H1 (cell line): Measurements from ENCODE around the gene BCL2. TPM values are rescaled to one million over a fixed set of nuclear protein-coding genes. Genes with fewer than 3 reads are reported as not detected.

Experiments
- CTCF ChIA-PET: fragments of 300-600 bp; sonication (Branson Sonifier 250); formaldehyde crosslinking; loops from one replicate; lab custom pipeline; 2021; ENCODE audit not compliant: partially characterized antibody; lab: Charles Lee
- POLR2A ChIA-PET: fragments of 300-600 bp; sonication (Branson Sonifier 250); formaldehyde crosslinking; loops from one replicate; lab custom pipeline; 2021; ENCODE audit warnings: inconsistent platforms; ENCODE audit not compliant: partially characterized antibody; lab: Charles Lee
- DNase-seq, 2 experiments: peaks; one replicate each; pipeline versions ENCODE4 v3.0.0 to v3.0.0-alpha.2; 2010 to 2022; ENCODE audit warnings: low spot score in 2 of 2, low read depth in 1 of 2, mixed read lengths in 1 of 2
- FAIRE-seq: peaks from 2 replicates; lab custom pipeline; 2011; peaks lifted over from hg19 to GRCh38; lab: Jason Lieb, UNC
- H2AFZ ChIP-seq: 2 replicates; pipeline ENCODE4 v1.8.1; 2012; ENCODE audit warnings: low read length, inconsistent platforms
- H2AK5ac ChIP-seq: 2 replicates; pipeline ENCODE4 v1.6.1; 2013; ENCODE audit warnings: low read depth, low read length
- H2BK120ac ChIP-seq: replicated peaks from 2 replicates; pipeline ENCODE3; 2013; ENCODE audit warnings: low read depth, low read length, inconsistent platforms
- H2BK12ac ChIP-seq: 2 replicates; pipeline ENCODE4 v1.6.1; 2013; ENCODE audit warnings: low read depth, low read length
- H2BK15ac ChIP-seq: 2 replicates; pipeline ENCODE4 v1.6.1; 2013; ENCODE audit warnings: low read length
- H2BK20ac ChIP-seq: 2 replicates; pipeline ENCODE4 v1.6.1; 2013; ENCODE audit warnings: low read length
- H2BK5ac ChIP-seq: 2 replicates; pipeline ENCODE4 v1.6.1; 2013; ENCODE audit warnings: low read depth, low read length
- H3K14ac ChIP-seq: 2 replicates; pipeline ENCODE4 v1.6.1; 2013; ENCODE audit warnings: inconsistent platforms; ENCODE audit not compliant: insufficient read length
- H3K18ac ChIP-seq: 2 replicates; pipeline ENCODE4 v1.6.1; 2013; ENCODE audit warnings: low read length; ENCODE audit errors: extremely low read depth
- H3K23ac ChIP-seq: 2 replicates; pipeline ENCODE4 v1.6.1; 2013; ENCODE audit warnings: inconsistent platforms; ENCODE audit not compliant: insufficient read length
- H3K23me2 ChIP-seq: 2 replicates; pipeline ENCODE4 v1.6.1; 2013; ENCODE audit warnings: low read depth, low read length
- H3K27ac ChIP-seq: 2 replicates; pipeline ENCODE4 v1.6.1; 2011; ENCODE audit warnings: low read depth, low read length, inconsistent platforms
- H3K27me3 ChIP-seq, 4 experiments: replicated peaks in 1 of 4; 1 replicate in 1 of 4; 2 replicates in 3 of 4; pipeline versions ENCODE4 v1.6.1 to v1.8.1; 2011 to 2013; ENCODE audit warnings: low read length in 3 of 4, mild to moderate bottlenecking in 3 of 4, inconsistent platforms in 2 of 4, mixed read lengths in 2 of 4, moderate library complexity in 1 of 4; ENCODE audit not compliant: control insufficient read depth in 3 of 4, insufficient read depth in 3 of 4; ENCODE audit errors: extremely low read depth in 1 of 4
- H3K36me3 ChIP-seq, 4 experiments: 2 replicates each; pipeline versions ENCODE4 v1.6.1 to v1.8.1; 2011 to 2013; ENCODE audit warnings: mild to moderate bottlenecking in 4 of 4, low read length in 3 of 4, moderate library complexity in 2 of 4, control low read depth in 1 of 4, inconsistent platforms in 1 of 4; ENCODE audit not compliant: insufficient read depth in 4 of 4, control insufficient read depth in 2 of 4
- H3K4ac ChIP-seq: replicated peaks from 2 replicates; pipeline ENCODE3; 2013; ENCODE audit warnings: low read length, low read depth, mixed read lengths, inconsistent platforms; ENCODE audit not compliant: insufficient read length
- H3K4me1 ChIP-seq, 4 experiments: replicated peaks in 1 of 4; 1 replicate in 1 of 4; 2 replicates in 3 of 4; pipeline versions ENCODE4 v1.6.1 to v1.8.1; 2011 to 2013; ENCODE audit warnings: low read length in 3 of 4, inconsistent platforms in 2 of 4, mixed read lengths in 1 of 4; ENCODE audit not compliant: insufficient read depth in 4 of 4, control insufficient read depth in 3 of 4
- H3K4me2 ChIP-seq, 2 experiments: 2 replicates each; pipeline versions ENCODE4 v1.6.1 to v1.8.1; 2011 to 2013; ENCODE audit warnings: low read depth in 2 of 2, low read length in 2 of 2, control low read depth in 1 of 2, inconsistent platforms in 1 of 2, mild to moderate bottlenecking in 1 of 2; ENCODE audit not compliant: insufficient read depth in 1 of 2
- H3K4me3 ChIP-seq, 4 experiments: fragments of 200-600, 300-600 bp in 1 of 4; sonication (generic), shearing (Covaris generic), sonication (Bioruptor Twin) in 1 of 4; 2 replicates each; pipeline versions ENCODE4 v1.5.1 to v1.8.1; 2011 to 2016; ENCODE audit warnings: low read length in 4 of 4, low read depth in 3 of 4, control low read depth in 2 of 4, inconsistent platforms in 2 of 4, mild to moderate bottlenecking in 2 of 4, mixed read lengths in 1 of 4, moderate library complexity in 1 of 4; ENCODE audit not compliant: insufficient read depth in 2 of 4; ENCODE audit errors: extremely low read depth in 1 of 4
- H3K56ac ChIP-seq: replicated peaks from 2 replicates; pipeline ENCODE3; 2013; ENCODE audit warnings: low read depth, mild to moderate bottlenecking, mixed read lengths, low read length, inconsistent platforms; ENCODE audit not compliant: insufficient read length
- H3K79me1 ChIP-seq: 2 replicates; pipeline ENCODE4 v1.6.1; 2013; ENCODE audit warnings: low read depth, low read length, control low read depth
- H3K79me2 ChIP-seq, 2 experiments: 2 replicates each; pipeline versions ENCODE4 v1.6.1 to v1.8.1; 2012 to 2013; ENCODE audit warnings: low read length in 2 of 2, mild to moderate bottlenecking in 2 of 2, inconsistent platforms in 1 of 2; ENCODE audit not compliant: insufficient read depth in 2 of 2, control insufficient read depth in 1 of 2
- H3K9ac ChIP-seq, 4 experiments: replicated peaks in 1 of 4; 1 replicate in 1 of 4; 2 replicates in 3 of 4; pipeline versions ENCODE4 v1.6.1 to v1.8.1; 2011 to 2013; ENCODE audit warnings: low read depth in 3 of 4, low read length in 3 of 4, control low read depth in 2 of 4, mild to moderate bottlenecking in 2 of 4, moderate library complexity in 2 of 4, inconsistent platforms in 1 of 4; ENCODE audit errors: extremely low read depth in 1 of 4
- H3K9me3 ChIP-seq, 2 experiments: 2 replicates each; pipeline versions ENCODE4 v1.6.1 to v1.8.1; 2012 to 2013; ENCODE audit warnings: mild to moderate bottlenecking in 2 of 2, moderate library complexity in 2 of 2, control low read depth in 1 of 2, inconsistent platforms in 1 of 2, low read depth in 1 of 2, low read length in 1 of 2, mixed read lengths in 1 of 2; ENCODE audit not compliant: insufficient read depth in 2 of 2
- H4K20me1 ChIP-seq, 2 experiments: replicated peaks in 1 of 2; 2 replicates each; pipeline versions ENCODE3 to v1.8.1; 2011 to 2013; ENCODE audit warnings: inconsistent platforms in 2 of 2, low read length in 2 of 2, mild to moderate bottlenecking in 1 of 2; ENCODE audit not compliant: insufficient read depth in 2 of 2, control insufficient read depth in 1 of 2
- H4K5ac ChIP-seq: 2 replicates; pipeline ENCODE4 v1.6.1; 2013; ENCODE audit warnings: low read length, low read depth, mixed read lengths, inconsistent platforms; ENCODE audit not compliant: insufficient read length
- H4K8ac ChIP-seq: 2 replicates; pipeline ENCODE4 v1.8.0; 2013; ENCODE audit warnings: mild to moderate bottlenecking, moderate library complexity, low read length, inconsistent platforms; ENCODE audit not compliant: insufficient read depth; ENCODE audit errors: extremely low read depth
- H4K91ac ChIP-seq: replicated peaks from 2 replicates; pipeline ENCODE3; 2013; ENCODE audit warnings: low read length, mixed read lengths, inconsistent platforms; ENCODE audit not compliant: insufficient read length
- HDAC6 ChIP-seq: IDR thresholded peaks from one replicate; pipeline ENCODE4 v1.7.1; 2012; ENCODE audit warnings: low read depth, mild to moderate bottlenecking, inconsistent platforms, low read length, moderate library complexity
- JUND ChIP-seq: IDR thresholded peaks from 2 replicates; pipeline ENCODE4 v1.6.1; 2011; ENCODE audit warnings: mild to moderate bottlenecking, improper control_type of control experiment, low read length
- MAFK ChIP-seq: IDR thresholded peaks from 2 replicates; pipeline ENCODE4 v1.6.1; 2012; ENCODE audit warnings: low read depth, mild to moderate bottlenecking, improper control_type of control experiment, low read length
- WGBS, 2 experiments: shearing (Covaris generic) in 1 of 2; methylation state at CpG; one replicate each; pipeline versions ENCODE4 v1.1.6 to v1.1.7; 2013 to 2015; ENCODE audit warnings: low lambda C conversion rate in 2 of 2, mixed read lengths in 2 of 2, inconsistent platforms in 1 of 2, low coverage in 1 of 2, missing lambda C conversion rate in 1 of 2; ENCODE audit not compliant: insufficient replicate concordance in 2 of 2, insufficient coverage in 1 of 2, insufficient read length in 1 of 2; ENCODE audit errors: extremely low coverage in 1 of 2, missing lambda C conversion rate in 1 of 2; 5-methylcytosine and 5-hydroxymethylcytosine counted together
- polyA plus RNA-seq, 7 experiments: library from polyadenylated mRNA; depleted of rRNA in 3 of 7; stranded (reverse) in 5 of 7; unstranded in 2 of 7; fragments of >200 nt in 5 of 7; fragments of 200-250 nt in 2 of 7; gene quantifications; 1 replicate in 5 of 7; 2 replicates in 1 of 7; 4 replicates in 1 of 7; pipeline versions ENCODE4 v1.2.1 to v1.2.3, GENCODE V29; 2011 to 2013; ENCODE audit warnings: missing spikeins in 2 of 7, mixed read lengths in 2 of 7
- total RNA-seq: library from RNA; stranded (reverse); fragmentation: NEBNext Ultra II Directional; extraction: Animal tissue kit (Norgen Biotek cat#: 25700); gene quantifications from 2 replicates; pipeline ENCODE4 v1.2.1, GENCODE V29; 2021

The BCL2 gene
- total and polyA plus RNA-seq, 2 of the 8 experiments (the other 6 are each of a cell fraction or from before 2014, with no cell fraction given), result 0.59 to 4.5 TPM

DNA sequence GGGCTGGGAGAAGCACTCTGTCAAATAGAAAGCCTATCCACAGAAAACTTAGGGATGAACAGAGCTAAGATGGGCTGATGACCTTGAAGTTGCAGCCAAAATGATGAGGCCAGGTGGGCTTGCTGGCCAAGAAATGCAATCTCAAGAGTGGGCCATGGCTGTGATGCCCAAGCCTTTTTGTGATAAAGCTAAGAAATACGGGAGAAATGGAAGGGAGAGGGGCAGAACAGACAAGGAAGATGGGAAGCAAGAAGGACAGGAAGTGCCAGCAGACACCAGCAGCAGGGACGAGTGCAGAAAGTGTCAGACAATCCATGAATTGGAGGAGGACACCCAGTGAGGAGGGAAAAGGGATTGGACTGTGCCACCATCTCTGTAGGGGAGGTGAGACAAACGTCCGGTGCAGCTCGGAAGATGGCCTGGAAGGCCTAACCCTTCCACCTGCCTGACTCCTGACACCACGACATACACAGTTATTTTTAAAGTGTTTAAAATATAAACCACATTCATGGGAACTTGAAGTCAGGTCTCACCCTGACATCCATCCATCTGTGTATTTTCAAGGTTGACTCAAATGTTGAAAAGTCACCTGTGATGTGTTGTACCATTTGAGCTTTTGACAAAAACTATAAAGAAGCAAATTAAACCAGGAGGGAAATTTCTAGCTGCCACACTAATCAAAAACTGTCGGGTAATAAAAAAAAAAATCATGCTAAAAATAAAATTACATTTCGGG lies 105.5 kb downstream of the BCL2 start:
- Histone ChIP-seq H4K5ac (no peak overlapping the region), H2AK5ac (no peak overlapping the region), H3K4me2 (no peak overlapping the region), H3K23me2 (peaks cover 4% of the 10 kb centered on the region; the same call in 1 of the 2 replicates), H2BK20ac (0 out of 2 replicates have a peak overlapping the region, but pooled peaks have one; percentile 37), H4K20me1 (no peaks in the 10 kb centered on the region), H3K23ac (no peak overlapping the region), H3K4me3 (no peak overlapping the region), H2BK12ac (peak overlapping the region; percentile 54; the same call in 1 of the 2 replicates), H3K56ac (no peak overlapping the region), H3K36me3 (no peaks in the 10 kb centered on the region), H3K79me1 (no peaks in the 10 kb centered on the region), H3K9me3 (no peaks in the 10 kb centered on the region), H2AFZ (no peak overlapping the region), H4K91ac (no peak overlapping the region), H4K8ac (no peak overlapping the region), H3K79me2 (no peaks in the 10 kb centered on the region), H2BK5ac (no peak overlapping the region), H2BK120ac (no peak overlapping the region), H3K4me1 (no peaks in the 10 kb centered on the region), H3K14ac (no peak overlapping the region), H3K27me3 (no peaks in the 10 kb centered on the region), H3K9ac (no peak overlapping the region), H3K4ac (no peak overlapping the region), H3K18ac (no peak overlapping the region), H3K27ac (no peak overlapping the region), H2BK15ac (no peak overlapping the region; the same call in 1 of the 2 replicates)
- 94% methylated on average over 8 of the region's 8 CpGs; no CpG with 5 or more reads in 1 of the 2 experiments for WGBS, 2 experiments
- DNase-seq (no peak), FAIRE-seq (no peak)
- ChIA-PET CTCF (interaction anchor here (1.2 kb wide), 1 partner anchor 17 kb away, joined by 3 read pairs; no protein-coding TSS in a partner anchor), POLR2A (no interaction called here)
- TF ChIP-seq HDAC6 (no peak), MAFK (no peak), JUND (no peak)
